Measurements from ENCODE around the gene TPMT. TPM values are rescaled to one million over a fixed set of nuclear protein-coding genes. Genes with fewer than 3 reads are reported as not detected.

Gene TPMT
- total RNA-seq, 4 donors from 2014 or later = 8.1 to 16.1 (median 12.7) TPM

- no peak for TF ChIP-seq CTCF (IDR thresholded peaks at IDR 0.05)
- TF ChIP-seq POLR2A (IDR thresholded peaks at IDR 0.05) = no peak
- Histone ChIP-seq H3K36me3 (no peaks in the 10 kb centered on the region), H3K27ac (no peak overlapping the region), H3K9me3 (no peaks in the 10 kb centered on the region), H3K4me3 (no peak overlapping the region), H3K4me1 (no peaks in the 10 kb centered on the region), H3K27me3 (no peaks in the 10 kb centered on the region)
- no peak for DNase-seq
- intact Hi-C loops (cut with DNase I) = no loop called here
- WGBS, 2 donors = 84 to 86% methylated on average over 11 of the region's 11 CpGs
These were observed 73.7 kb downstream of the TPMT start for GRCh38 chr6:18081025-18081668.

GRCh38 chr6:18080544-18080943 lies 74.3 kb downstream of the TPMT start:
- H3K4me3 ChIP-seq = no peak overlapping the region
- DNase-seq = no peak
- no peaks in the 10 kb centered on the region for H3K36me3 ChIP-seq
- TF ChIP-seq POLR2A (IDR thresholded peaks at IDR 0.05) (no peak), CTCF (IDR thresholded peaks at IDR 0.05) (no peak)
- WGBS, 2 donors = 88 to 100% methylated on average over 2 to 4 of the region's 4 CpGs
- H3K27ac ChIP-seq = no peak overlapping the region
- no peaks in the 10 kb centered on the region for H3K27me3 ChIP-seq
- H3K4me1 ChIP-seq = no peaks in the 10 kb centered on the region
- intact Hi-C loops (cut with DNase I) = no loop called here
- H3K9me3 ChIP-seq = no peaks in the 10 kb centered on the region

GRCh38 chr6:18078866-18079265 lies 76.0 kb downstream of the TPMT start:
- no peak for DNase-seq
- Histone ChIP-seq H3K4me3 (no peak overlapping the region), H3K27me3 (no peaks in the 10 kb centered on the region), H3K36me3 (no peaks in the 10 kb centered on the region), H3K9me3 (peaks cover 0 to 4% (median 0%) of the 10 kb centered on the region in 3 donors), H3K27ac (no peak overlapping the region), H3K4me1 (no peaks in the 10 kb centered on the region)
- TF ChIP-seq CTCF (IDR thresholded peaks at IDR 0.05) (no peak), POLR2A (IDR thresholded peaks at IDR 0.05) (no peak)
- WGBS, 2 donors = 93 to 96% methylated on average over 3 of the region's 3 CpGs
- intact Hi-C loops (cut with DNase I) = no loop called here

Other genes starting within 250 kb of the TPMT start
- gene KIF13A, start 167.4 kb downstream of the TPMT start, total RNA-seq = 10 to 100 TPM; 18.7 to 34.5 (median 25.0) TPM
- gene NHLRC1, start 32.4 kb downstream of the TPMT start, total RNA-seq = 1 to 10 TPM in 3 of 4 donors, under 1 TPM in 1; 0.49 to 1.8 (median 1.3) TPM
- gene KDM1B, start 345 bp upstream of the TPMT start, total RNA-seq = 10 to 100 TPM; 12.2 to 24.5 (median 18.2) TPM
- gene DEK, start 109.5 kb upstream of the TPMT start, total RNA-seq = 100 to 1,000 TPM in 1 of 4 donors, 10 to 100 TPM in 3; 69.5 to 106 (median 93.0) TPM
- gene RNF144B, start 232.3 kb upstream of the TPMT start, total RNA-seq = 10 to 100 TPM in 3 of 4 donors, 1 to 10 TPM in 1; 7.6 to 19.0 (median 12.5) TPM

Measured in esophagus squamous epithelium (tissue), 5 donors.